ENCODE data around the gene MYO6.

MYO6 gene

DNA sequence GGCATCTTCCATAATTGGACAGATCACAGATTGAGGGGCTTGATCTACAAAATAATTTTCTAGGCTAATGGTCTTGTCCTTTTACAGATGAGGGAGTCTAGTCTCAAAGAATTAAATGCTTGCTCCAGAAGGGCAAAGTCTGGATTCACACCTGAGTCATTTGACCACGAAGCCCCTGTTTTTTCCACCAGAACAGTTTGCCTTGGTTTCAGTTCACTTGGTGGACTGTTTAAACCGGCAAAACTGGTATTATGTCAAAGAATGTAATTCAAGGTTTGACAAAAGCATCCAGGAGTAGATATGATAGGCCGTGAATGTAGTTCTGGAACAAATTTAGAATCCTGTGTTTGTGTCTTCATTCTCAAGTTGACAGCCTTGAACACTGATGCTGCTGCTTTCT, 3.3 kb downstream of the MYO6 start:
- CTCF ChIA-PET = no interaction called here
- Mint-ChIP-seq H3K4me1 (peaks cover 17% of the 10 kb centered on the region), H3K9me3 (no peaks in the 10 kb centered on the region), H3K36me3 (no peaks in the 10 kb centered on the region), H3K27ac (no peak overlapping the region), H3K4me3 (no peak overlapping the region), H3K27me3 (peaks cover 35% of the 10 kb centered on the region)
- no peak for DNase-seq

DNA sequence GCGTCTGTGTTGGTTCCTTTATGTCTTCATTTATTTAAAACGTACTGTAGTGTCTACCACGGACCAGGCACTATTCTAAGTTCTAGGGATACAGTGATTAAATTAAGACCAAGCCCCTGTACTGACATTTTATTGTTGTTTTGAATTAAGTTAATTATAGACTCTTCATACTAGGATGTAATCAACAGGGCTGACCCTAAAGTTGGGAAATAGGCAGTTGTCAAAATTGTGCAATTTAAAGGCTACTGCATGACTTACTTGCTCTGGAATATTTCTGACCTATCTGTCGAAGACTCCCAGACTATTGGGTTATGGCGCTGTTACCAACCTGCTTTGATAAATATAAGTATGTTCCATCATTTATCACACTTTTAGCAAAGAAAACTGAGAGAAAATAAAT, 6.7 kb downstream of the MYO6 start:
- H3K27ac Mint-ChIP-seq = no peak overlapping the region
- peaks cover 2% of the 10 kb centered on the region for H3K4me1 Mint-ChIP-seq
- H3K36me3 Mint-ChIP-seq = no peaks in the 10 kb centered on the region
- no peak for DNase-seq
- peaks cover 7% of the 10 kb centered on the region for H3K27me3 Mint-ChIP-seq
- H3K9me3 Mint-ChIP-seq = no peaks in the 10 kb centered on the region
- CTCF ChIA-PET = no interaction called here
- no peak overlapping the region for H3K4me3 Mint-ChIP-seq

DNA sequence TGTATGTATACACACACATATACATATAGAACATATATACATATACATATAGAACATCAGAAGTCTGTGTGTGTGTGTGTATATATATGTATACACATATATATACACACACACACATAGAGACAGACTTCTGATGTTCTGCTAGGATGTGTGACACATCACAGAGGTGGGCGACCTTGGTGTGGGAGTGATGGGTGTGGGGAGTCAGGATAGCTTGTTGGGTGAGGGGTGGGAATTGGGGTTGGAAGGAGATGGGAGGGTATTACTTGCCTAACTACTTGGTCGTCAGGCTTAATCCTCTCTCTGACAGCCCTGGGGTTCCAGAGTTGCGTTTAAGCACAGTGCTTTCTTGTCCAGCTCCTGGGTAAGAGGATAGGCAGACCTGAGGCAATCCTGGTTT, 8.3 kb downstream of the MYO6 start:
- no peak overlapping the region for H3K27ac Mint-ChIP-seq
- CTCF ChIA-PET = no interaction called here
- no peak overlapping the region for H3K4me3 Mint-ChIP-seq
- no peaks in the 10 kb centered on the region for H3K36me3 Mint-ChIP-seq
- no peaks in the 10 kb centered on the region for H3K9me3 Mint-ChIP-seq
- H3K4me1 Mint-ChIP-seq = no peaks in the 10 kb centered on the region
- DNase-seq = no peak
- peaks cover 4% of the 10 kb centered on the region for H3K27me3 Mint-ChIP-seq

DNA sequence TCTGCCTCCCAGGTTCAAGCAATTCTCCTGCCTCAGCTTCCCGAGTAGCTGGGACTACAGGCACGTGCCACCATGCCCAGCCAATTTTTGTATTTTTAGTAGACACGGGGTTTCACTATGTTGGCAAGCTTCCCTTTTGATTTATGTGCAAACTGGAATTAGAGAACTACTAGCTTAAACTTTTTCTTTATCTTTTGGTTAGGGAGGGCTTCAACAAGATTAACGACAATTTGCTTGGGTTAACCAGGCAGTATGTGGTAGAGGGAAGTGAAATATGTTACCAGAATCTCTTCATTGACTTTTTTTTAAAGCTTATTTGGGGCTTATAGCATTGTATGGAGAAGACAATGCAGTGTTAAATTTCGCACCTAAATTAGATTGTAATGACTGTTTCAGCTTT, 9.0 kb downstream of the MYO6 start:
- H3K4me3 Mint-ChIP-seq = no peak overlapping the region
- H3K27me3 Mint-ChIP-seq = peaks cover 4% of the 10 kb centered on the region
- DNase-seq = no peak
- H3K27ac Mint-ChIP-seq = no peak overlapping the region
- H3K9me3 Mint-ChIP-seq = no peaks in the 10 kb centered on the region
- CTCF ChIA-PET = no interaction called here
- no peaks in the 10 kb centered on the region for H3K36me3 Mint-ChIP-seq
- no peaks in the 10 kb centered on the region for H3K4me1 Mint-ChIP-seq

DNA sequence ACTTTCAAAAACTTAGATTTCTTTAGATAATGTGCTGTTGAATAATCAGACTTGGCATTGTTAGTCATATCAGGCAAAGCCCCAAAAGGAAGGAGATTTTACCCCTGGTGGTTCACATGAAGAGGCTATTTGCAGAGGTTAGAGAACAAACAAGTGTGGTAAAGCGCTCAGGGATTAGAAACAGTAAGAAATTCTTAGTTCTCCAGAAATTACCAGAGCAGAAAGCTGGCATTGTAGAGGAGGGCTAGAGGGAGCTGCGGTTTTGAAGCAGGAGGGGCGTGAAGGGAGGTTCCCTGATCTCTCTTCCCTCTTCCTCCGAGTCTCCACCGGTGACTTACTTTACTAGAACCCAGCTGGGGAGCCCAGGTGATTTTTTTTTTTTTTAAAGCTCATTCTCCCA, 10.2 kb downstream of the MYO6 start:
- Mint-ChIP-seq H3K27me3 (peaks cover 4% of the 10 kb centered on the region), H3K4me3 (no peak overlapping the region), H3K9me3 (no peaks in the 10 kb centered on the region), H3K4me1 (no peaks in the 10 kb centered on the region), H3K36me3 (no peaks in the 10 kb centered on the region), H3K27ac (no peak overlapping the region)
- CTCF ChIA-PET = no interaction called here
- no peak for DNase-seq

DNA sequence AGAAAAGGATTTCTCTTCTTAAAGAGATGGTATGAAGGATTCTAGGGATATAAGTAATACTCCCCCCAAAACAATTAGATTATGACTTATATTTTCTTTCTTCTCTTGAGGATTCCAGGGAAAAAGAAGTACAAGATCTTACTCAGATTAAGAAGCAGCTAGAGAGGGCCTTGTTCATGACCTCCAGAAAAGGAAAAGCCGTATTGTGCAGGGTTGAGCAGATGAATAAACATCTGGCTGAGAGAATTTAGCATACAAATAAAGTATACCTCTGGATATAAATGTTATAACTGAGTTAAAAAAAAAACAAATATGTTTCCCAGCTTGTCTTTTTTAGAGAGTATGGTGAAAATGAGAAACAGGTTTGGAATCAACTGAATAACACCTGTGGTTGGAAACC, 11.3 kb downstream of the MYO6 start:
- no peaks in the 10 kb centered on the region for H3K36me3 Mint-ChIP-seq
- CTCF ChIA-PET = interaction anchor here (0.7 kb wide), 1 partner anchor 1876 kb away, joined by 3 read pairs; no protein-coding TSS in a partner anchor
- no peak for DNase-seq
- no peaks in the 10 kb centered on the region for H3K4me1 Mint-ChIP-seq
- no peaks in the 10 kb centered on the region for H3K9me3 Mint-ChIP-seq
- H3K27me3 Mint-ChIP-seq = peaks cover 4% of the 10 kb centered on the region
- H3K4me3 Mint-ChIP-seq = no peak overlapping the region
- H3K27ac Mint-ChIP-seq = no peak overlapping the region

DNA sequence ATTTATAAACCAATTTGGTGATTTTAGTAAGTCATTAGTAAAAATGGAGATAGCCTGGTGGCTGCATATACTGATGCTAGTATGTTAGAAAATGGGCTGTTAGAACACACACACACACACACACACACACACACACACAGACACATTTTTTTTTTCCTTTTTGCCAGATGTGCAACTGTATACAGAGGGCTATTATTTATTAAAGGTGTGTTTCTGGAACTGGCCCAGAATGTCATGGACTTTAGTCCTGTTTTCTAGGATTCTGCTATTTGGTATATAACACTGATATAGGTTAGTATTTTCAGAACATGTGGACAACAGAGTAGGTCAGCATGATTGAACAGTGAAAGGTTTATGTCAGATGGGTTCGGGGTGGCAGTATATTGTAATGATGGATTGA, 12.4 kb downstream of the MYO6 start:
- Mint-ChIP-seq H3K4me3 (no peak overlapping the region), H3K36me3 (no peaks in the 10 kb centered on the region), H3K9me3 (no peaks in the 10 kb centered on the region), H3K27ac (no peak overlapping the region), H3K4me1 (no peaks in the 10 kb centered on the region), H3K27me3 (peaks cover 4% of the 10 kb centered on the region)
- DNase-seq = no peak
- CTCF ChIA-PET = no interaction called here

DNA sequence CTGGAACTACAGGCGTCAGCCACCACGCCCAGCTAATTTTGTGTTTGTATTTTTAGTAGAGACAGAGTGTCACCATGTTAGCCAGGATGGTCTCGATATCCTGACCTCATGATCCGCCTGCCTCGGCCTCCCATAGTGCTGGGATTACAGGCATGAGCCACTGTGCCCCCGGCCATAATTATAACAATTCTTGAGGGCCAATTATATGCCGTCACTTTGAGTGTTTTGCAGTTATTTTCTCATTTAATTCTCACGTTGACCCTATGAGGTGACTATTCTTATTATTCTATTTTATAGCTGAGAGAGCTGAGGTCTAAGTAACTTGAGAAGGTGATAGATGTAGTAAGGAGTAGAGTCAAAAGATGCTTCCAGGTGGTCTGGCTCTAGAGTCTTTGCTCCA, 13.0 kb downstream of the MYO6 start:
- H3K9me3 Mint-ChIP-seq = no peaks in the 10 kb centered on the region
- no peaks in the 10 kb centered on the region for H3K36me3 Mint-ChIP-seq
- DNase-seq = no peak
- H3K4me3 Mint-ChIP-seq = no peak overlapping the region
- peaks cover 4% of the 10 kb centered on the region for H3K27me3 Mint-ChIP-seq
- CTCF ChIA-PET = no interaction called here
- H3K4me1 Mint-ChIP-seq = no peaks in the 10 kb centered on the region
- no peak overlapping the region for H3K27ac Mint-ChIP-seq

DNA sequence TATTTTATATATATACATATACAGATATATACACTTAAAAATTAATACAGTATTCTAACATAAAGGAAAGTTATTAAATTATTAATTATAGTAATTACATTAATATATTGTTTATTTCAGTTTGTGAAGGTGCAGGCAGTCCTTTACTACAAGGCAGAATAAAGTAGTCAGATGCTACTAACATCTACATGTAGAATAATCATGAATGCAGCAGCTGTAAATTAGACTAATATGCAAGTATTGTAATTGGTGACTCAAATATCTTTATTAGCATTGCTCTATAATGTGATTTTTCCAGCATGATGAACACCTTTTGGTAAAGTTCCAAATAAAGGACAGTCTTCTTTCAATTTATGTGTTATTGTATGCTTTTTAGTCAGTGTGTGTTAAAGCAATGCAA, 17.3 kb downstream of the MYO6 start:
- no peaks in the 10 kb centered on the region for H3K27me3 Mint-ChIP-seq
- DNase-seq = no peak
- no peaks in the 10 kb centered on the region for H3K9me3 Mint-ChIP-seq
- CTCF ChIA-PET = no interaction called here
- H3K27ac Mint-ChIP-seq = no peak overlapping the region
- H3K4me3 Mint-ChIP-seq = no peak overlapping the region
- H3K36me3 Mint-ChIP-seq = no peaks in the 10 kb centered on the region
- H3K4me1 Mint-ChIP-seq = no peaks in the 10 kb centered on the region

DNA sequence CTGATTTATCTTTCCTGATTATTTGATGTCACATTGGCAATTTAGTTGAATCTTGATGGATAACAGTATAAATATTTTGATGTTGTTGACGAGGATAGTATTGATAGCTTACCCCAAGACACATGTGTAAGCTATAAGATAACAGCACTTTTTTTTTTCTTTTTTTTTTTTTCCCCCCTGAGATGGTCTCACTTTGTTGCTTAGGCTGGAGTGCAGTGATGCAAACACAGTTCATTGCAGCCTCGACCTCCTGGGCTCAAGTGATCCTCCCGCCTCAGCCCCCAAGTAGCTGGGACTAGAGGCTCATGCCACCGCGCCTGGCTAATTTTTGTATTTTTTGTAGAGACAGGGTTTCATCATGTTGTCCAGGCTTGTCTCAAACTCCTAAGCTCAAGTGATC, 21.8 kb downstream of the MYO6 start:
- Mint-ChIP-seq H3K4me3 (no peak overlapping the region), H3K27me3 (no peaks in the 10 kb centered on the region), H3K36me3 (no peaks in the 10 kb centered on the region), H3K27ac (no peak overlapping the region), H3K9me3 (no peaks in the 10 kb centered on the region), H3K4me1 (no peaks in the 10 kb centered on the region)
- DNase-seq = no peak
- CTCF ChIA-PET = no interaction called here

DNA sequence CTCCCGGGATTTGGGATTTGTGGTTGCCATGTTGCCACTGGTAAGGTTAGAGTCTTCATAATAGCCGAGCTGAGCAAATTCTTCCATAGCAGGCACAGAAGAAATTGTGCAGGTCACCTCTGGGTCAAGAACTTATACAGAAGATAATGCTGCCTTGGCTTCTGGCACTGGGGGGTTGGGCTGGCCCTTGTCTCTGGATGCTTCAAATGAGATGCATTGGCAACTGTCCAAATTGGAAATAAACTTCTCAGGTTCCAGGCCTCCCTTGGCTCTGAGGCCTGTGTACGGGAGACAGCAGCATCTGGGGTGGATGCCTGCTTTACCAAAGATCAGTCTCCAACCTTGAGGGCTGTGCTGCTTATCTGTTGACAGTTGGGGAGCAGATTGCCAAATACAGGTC, 26.2 kb downstream of the MYO6 start:
- Mint-ChIP-seq H3K4me1 (no peaks in the 10 kb centered on the region), H3K36me3 (no peaks in the 10 kb centered on the region), H3K27me3 (no peaks in the 10 kb centered on the region), H3K9me3 (no peaks in the 10 kb centered on the region), H3K27ac (no peak overlapping the region), H3K4me3 (no peak overlapping the region)
- no peak for DNase-seq
- CTCF ChIA-PET = no interaction called here

DNA sequence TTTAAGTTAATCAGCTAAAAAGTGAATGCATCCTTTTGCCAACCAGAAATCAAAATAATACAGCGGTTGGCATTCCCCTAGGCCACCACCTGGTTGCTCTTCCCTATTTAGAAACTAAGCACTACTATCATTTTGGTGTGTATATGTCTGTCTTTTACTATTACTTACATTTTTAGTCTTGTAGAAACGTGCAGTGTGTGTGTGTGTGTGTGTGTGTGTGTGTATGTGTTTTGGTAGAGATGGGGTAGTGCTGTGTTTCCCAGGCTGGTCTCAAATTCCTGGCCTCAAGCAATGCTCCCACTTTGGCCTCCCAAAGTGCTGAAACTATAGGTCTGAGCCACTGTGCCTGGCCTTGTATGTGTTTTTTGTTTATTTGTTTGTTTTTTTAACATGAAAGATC, 27.4 kb downstream of the MYO6 start:
- no peak overlapping the region for H3K27ac Mint-ChIP-seq
- H3K4me3 Mint-ChIP-seq = no peak overlapping the region
- DNase-seq = no peak
- no peaks in the 10 kb centered on the region for H3K27me3 Mint-ChIP-seq
- H3K36me3 Mint-ChIP-seq = no peaks in the 10 kb centered on the region
- no peaks in the 10 kb centered on the region for H3K4me1 Mint-ChIP-seq
- no peaks in the 10 kb centered on the region for H3K9me3 Mint-ChIP-seq
- CTCF ChIA-PET = no interaction called here

DNA sequence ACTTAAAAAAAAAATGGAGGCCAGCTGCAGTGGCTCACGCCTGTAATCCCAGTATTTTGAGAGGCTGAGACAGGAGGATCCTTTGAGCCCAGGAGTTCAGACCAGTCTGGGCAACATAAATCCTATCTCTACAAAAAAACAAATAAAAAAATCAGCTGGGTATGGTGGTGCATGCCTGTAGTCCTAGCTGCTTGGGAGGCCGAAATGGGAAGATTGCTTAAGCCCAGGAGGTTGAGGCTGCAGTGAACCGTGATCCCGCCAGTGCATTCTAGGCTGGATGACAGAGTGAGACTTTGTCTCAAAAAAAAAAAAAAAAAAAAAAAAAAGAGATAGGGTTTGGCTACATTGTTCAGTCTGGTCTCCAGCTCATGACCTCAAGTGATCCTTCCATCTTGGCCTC, 29.7 kb downstream of the MYO6 start:
- Mint-ChIP-seq H3K27ac (no peak overlapping the region), H3K27me3 (no peaks in the 10 kb centered on the region), H3K4me1 (no peaks in the 10 kb centered on the region), H3K9me3 (no peaks in the 10 kb centered on the region), H3K36me3 (no peaks in the 10 kb centered on the region), H3K4me3 (no peak overlapping the region)
- no peak for DNase-seq
- CTCF ChIA-PET = no interaction called here

DNA sequence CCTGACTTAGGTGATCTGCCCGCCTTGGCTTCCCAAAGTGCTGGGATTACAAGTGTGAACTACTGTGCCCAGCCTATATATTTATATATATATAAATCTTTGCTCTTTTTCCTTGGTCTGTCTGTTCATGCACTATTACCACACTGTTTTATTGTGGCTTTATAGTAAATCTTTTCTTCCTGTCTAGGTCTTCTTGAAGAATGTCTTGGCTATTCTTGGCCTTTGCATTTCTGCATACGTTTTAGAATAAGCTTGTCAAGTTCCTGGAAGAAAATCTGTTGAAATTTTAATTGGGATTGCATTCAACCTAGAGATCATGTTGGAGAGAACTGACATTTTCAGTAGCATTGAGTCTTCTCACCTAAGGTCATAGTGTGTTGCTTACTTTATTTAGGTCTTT, 37.1 kb downstream of the MYO6 start:
- no peak overlapping the region for H3K4me3 Mint-ChIP-seq
- no peak for DNase-seq
- no peaks in the 10 kb centered on the region for H3K36me3 Mint-ChIP-seq
- no peaks in the 10 kb centered on the region for H3K4me1 Mint-ChIP-seq
- CTCF ChIA-PET = no interaction called here
- H3K27ac Mint-ChIP-seq = no peak overlapping the region
- H3K9me3 Mint-ChIP-seq = no peaks in the 10 kb centered on the region
- H3K27me3 Mint-ChIP-seq = no peaks in the 10 kb centered on the region

DNA sequence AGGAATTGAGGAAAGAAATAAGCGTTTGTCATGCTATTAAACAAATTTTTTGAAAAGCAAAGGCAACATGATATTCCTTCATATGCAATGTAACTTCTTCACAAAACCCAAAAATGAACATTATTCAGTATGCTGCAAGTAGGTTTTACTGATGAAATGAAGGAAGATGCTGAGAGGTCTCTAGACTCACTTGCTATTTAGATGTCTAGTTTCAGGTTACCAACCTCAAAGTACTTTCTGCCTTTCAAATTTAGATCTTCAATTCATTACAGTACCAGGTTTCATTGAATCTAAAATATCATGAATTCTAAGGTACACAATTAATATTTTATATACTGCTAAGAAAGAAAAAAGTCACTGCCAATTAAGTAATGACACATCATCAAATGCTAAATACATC, 39.9 kb downstream of the MYO6 start:
- H3K4me1 Mint-ChIP-seq = no peaks in the 10 kb centered on the region
- H3K36me3 Mint-ChIP-seq = no peaks in the 10 kb centered on the region
- H3K27me3 Mint-ChIP-seq = no peaks in the 10 kb centered on the region
- no peaks in the 10 kb centered on the region for H3K9me3 Mint-ChIP-seq
- no peak overlapping the region for H3K4me3 Mint-ChIP-seq
- CTCF ChIA-PET = no interaction called here
- no peak overlapping the region for H3K27ac Mint-ChIP-seq
- no peak for DNase-seq

DNA sequence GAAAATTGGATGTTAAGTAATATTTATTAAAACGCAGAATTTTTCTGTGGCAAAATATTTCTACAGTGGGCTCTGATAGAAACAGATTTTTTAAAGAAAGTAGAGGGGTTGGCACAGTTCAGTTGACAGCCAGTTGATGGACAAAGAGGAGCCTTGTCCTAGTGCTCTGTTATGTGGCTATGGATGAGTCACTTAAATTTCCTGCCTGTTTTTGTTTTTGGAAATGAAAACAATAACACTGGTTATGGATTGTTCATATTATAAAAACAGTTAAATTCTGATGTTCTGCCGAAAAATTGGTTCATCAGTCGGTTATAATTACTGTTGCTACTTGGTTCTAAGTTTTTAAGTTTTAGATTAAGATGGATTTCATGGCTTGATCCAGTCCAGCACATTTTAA, 42.8 kb downstream of the MYO6 start:
- H3K9me3 Mint-ChIP-seq = no peaks in the 10 kb centered on the region
- H3K36me3 Mint-ChIP-seq = no peaks in the 10 kb centered on the region
- no peak overlapping the region for H3K4me3 Mint-ChIP-seq
- CTCF ChIA-PET = no interaction called here
- DNase-seq = no peak
- H3K4me1 Mint-ChIP-seq = no peaks in the 10 kb centered on the region
- H3K27ac Mint-ChIP-seq = no peak overlapping the region
- no peaks in the 10 kb centered on the region for H3K27me3 Mint-ChIP-seq

Data from activated naive CD4-positive, alpha-beta T cell treated with anti-CD3 and anti-CD28 coated beads, Interleukin-2, amount 10 ng/mL, durations not matched to agents 7 days and 5 days (primary cell).